LNCaP clone FGC (cell line): ENCODE measurements around the gene SMAD3.

ENCODE experiments used
- DNase-seq: peaks from one replicate; pipeline ENCODE4 v3.0.0-alpha.2; 2011; ENCODE audit warnings: low read depth
- H3K4me3 ChIP-seq: 2 replicates; pipeline ENCODE4 v1.5.1; 2011; ENCODE audit warnings: mild to moderate bottlenecking, low read depth, low read length, control low read depth
- TF ChIP-seq, protein P1 (sequence below): IDR thresholded peaks from 2 replicates; pipeline ENCODE4 v1.5.1; 2012; ENCODE audit warnings: mild to moderate bottlenecking; ENCODE audit not compliant: control insufficient read depth, insufficient read depth; ENCODE audit errors: extremely low read depth

Gene SMAD3

DNA sequence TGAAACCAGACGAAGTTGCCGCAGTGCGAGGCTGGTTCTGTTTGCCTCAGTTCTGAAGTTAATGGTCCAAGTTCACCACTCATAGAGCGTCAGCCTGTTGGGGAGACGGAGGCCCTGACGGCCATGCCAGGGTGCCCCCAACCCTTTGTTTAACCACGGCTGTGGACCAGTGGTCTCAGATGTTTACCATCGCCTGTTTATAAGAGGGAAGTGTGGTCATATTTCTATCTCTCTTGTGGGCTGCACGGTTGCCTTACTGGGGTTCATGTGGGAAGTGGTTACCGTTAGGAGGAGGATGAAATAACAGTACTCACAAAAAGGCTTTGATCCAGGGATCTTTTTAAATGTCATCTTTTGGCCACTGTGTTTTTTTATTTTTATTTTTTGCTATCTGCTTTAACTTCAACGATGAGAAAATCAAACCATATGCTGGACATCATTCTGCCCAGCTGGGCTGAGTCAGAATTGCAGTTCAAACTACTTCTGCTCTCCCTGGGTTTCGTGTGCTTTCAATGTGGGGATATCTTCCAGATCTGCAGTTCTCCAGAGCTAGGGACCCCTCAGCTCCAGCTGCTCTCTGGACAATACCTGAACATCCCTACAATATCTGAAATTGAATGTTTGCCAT lies 17.8 kb downstream of the SMAD3 start:
- TF ChIP-seq, protein P1, sequence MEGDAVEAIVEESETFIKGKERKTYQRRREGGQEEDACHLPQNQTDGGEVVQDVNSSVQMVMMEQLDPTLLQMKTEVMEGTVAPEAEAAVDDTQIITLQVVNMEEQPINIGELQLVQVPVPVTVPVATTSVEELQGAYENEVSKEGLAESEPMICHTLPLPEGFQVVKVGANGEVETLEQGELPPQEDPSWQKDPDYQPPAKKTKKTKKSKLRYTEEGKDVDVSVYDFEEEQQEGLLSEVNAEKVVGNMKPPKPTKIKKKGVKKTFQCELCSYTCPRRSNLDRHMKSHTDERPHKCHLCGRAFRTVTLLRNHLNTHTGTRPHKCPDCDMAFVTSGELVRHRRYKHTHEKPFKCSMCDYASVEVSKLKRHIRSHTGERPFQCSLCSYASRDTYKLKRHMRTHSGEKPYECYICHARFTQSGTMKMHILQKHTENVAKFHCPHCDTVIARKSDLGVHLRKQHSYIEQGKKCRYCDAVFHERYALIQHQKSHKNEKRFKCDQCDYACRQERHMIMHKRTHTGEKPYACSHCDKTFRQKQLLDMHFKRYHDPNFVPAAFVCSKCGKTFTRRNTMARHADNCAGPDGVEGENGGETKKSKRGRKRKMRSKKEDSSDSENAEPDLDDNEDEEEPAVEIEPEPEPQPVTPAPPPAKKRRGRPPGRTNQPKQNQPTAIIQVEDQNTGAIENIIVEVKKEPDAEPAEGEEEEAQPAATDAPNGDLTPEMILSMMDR, result no peak
- no peak for DNase-seq
- H3K4me3 ChIP-seq, result no peak overlapping the region

DNA sequence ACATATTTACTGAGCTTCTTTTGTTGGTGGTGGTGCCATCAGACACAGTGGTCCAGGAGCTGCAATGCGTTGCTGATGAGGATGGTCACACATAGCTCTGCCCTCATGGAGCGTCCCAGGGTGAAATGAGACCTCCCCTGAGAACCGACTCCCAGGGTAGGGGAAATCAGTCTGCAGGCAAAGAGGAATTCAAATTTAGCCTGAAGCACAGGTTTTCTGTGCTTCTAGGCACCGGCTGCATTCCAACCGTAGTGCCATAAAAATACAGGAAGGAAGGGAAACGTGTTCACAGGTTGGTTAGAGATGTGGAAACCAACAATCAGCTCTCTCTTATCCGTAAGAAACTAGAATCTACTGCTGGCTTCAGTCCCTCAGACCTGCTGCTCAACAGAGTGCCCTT lies 19.2 kb downstream of the SMAD3 start:
- no peak overlapping the region for H3K4me3 ChIP-seq
- DNase-seq, result no peak
- TF ChIP-seq, protein P1, result no peak

DNA sequence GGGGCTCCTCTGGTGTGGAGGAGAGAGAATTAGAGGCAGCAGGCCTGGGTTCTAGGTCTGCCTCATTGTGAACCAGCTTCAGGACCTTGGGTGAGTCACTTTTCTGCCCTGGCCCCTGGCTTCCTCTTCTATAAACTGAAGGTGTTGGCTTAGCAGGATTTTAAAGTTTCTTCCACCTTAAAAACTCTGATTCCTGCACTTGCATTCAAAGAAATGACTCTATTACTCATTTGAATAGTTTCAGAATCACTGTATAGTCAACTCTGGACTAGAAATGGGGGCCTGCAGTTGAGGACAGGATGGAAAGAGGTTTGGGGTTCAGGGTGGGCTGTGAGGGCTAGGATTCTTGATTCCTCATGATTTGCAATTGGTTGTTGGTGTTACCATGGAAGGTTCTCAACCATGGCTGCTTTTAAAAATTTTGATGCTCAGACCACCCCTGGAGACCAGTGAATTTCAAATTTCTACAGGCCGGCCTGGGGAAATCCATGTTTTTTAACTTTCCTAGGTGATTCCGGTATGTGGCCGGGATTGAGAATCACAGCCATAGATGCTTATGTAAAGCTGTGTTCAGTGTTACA lies 19.9 kb downstream of the SMAD3 start:
- TF ChIP-seq, protein P1, result no peak
- no peak for DNase-seq
- H3K4me3 ChIP-seq, result no peak overlapping the region

DNA sequence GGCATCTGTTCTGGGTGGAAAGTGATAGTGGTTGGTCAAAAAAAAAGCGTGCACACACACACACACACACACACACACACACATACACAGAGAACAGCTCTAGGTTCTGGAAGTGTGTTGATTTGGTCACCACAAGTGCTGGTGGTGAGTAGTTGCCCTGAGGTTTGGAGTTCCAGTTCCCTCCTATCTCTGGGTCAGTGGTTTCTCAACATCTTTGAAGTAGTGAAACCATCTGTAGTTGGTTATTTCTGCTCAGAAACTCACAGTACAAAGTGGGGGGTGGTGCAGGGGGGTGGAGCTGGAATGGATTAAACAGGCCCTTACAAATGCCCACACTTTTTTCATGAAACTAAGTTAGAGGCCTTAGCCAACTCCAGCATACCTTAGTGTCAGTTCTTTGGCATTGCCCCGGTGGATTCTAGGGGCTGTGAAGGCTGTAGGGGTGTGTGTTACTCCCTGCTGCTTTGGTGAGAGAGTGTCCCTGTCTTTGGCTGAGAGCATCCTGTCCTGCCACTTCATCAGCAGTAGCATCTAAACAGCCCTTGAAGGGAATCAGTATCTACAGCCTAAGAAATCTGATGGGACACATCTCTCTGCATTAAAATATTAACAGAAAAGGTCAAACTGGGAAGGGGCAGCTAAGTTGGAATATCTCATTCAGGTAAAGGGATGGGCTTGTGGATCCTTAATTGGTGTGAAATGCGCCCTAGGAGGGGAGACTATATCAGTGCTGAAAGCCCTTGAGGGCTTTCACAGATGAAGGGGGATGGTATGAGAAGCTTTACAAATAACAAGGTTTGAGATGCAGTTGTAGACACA lies 20.6 kb downstream of the SMAD3 start:
- TF ChIP-seq, protein P1, result no peak
- H3K4me3 ChIP-seq, result no peak overlapping the region
- no peak for DNase-seq

DNA sequence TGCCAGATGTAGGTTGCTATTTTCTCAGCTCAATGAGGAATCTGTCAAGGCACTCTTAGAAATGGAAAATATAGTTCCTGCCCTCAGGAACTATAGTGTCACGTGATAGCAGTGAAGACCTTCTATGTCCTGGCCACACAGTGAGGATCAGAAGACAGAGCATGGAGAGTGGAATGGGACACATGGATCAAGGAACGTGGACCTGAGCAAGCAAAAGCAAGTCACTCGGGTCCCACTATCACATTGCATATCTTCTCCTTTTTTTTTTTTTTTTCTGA lies 21.2 kb downstream of the SMAD3 start:
- DNase-seq, result no peak
- TF ChIP-seq, protein P1, result no peak
- H3K4me3 ChIP-seq, result no peak overlapping the region

DNA sequence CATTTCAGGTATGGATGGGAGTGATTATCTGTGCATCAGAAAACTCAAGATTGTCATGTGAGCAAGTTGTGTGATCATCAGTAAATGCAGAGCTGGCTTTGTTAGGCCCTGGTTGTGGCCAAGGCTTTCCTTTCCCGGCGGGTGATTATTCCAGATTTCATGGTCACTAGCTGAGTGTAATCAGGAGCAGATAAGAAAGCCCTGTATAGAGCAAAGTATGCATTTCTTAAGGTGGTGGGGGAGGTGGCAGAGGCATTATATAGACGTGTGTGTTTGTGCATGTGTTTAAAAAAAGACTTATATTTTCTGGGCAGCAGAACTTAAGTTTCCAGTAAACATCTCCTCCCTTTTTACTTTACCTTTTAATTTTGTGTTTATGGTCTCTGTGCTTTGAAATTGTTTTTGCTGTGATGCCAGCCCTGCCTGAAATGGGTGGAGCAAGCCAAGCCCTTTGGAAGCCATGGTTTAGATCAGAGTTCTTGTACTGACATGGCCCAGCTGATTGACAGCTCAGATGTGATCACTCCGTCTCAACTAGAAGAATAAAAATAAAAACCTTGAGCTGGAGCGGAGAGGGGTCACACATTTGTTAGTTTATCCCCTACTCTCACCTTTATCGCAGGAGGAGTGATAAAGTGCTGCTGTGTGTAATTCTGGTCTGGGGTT lies 22.2 kb downstream of the SMAD3 start:
- no peak overlapping the region for H3K4me3 ChIP-seq

More for the DNA sequence above, 22.2 kb downstream of the SMAD3 start:
- TF ChIP-seq, protein P1, result no peak
- DNase-seq, result no peak
